ENCODE measurements around the gene HPN.

HPN gene

GRCh38 chr19:35061583-35062373 lies 20.3 kb downstream of the HPN start:
- no peak for DNase-seq (ENCODE audit: low read depth in 3 of 3)

- no peak for DNase-seq (ENCODE audit: low read depth in 3 of 3)
Measured at GRCh38 chr19:35062942-35063341, 21.4 kb downstream of the HPN start.

GRCh38 chr19:35063940-35064818 lies 22.7 kb downstream of the HPN start:
- no peak for DNase-seq (ENCODE audit: low read depth in 3 of 3)

GRCh38 chr19:35065574-35065973 lies 24.1 kb downstream of the HPN start:
- DNase-seq (ENCODE audit: low read depth in 3 of 3) = no peak

- no peak for DNase-seq (ENCODE audit: low read depth in 3 of 3)
Measured at GRCh38 chr19:35066121-35066520, 24.6 kb downstream of the HPN start.

- DNase-seq (ENCODE audit: low read depth in 3 of 3) = peak; percentile 78 to 92 (median 85)
Measured at GRCh38 chr19:35066691-35067563, 25.4 kb downstream of the HPN start.

- no peak for DNase-seq (ENCODE audit: low read depth in 3 of 3)
Measured at GRCh38 chr19:35068941-35069634, 27.6 kb downstream of the HPN start.

GRCh38 chr19:35069696-35070095 lies 28.2 kb downstream of the HPN start:
- DNase-seq (ENCODE audit: low read depth in 3 of 3) = no peak

GRCh38 chr19:35070471-35070870 lies 28.9 kb downstream of the HPN start:
- no peak for DNase-seq (ENCODE audit: low read depth in 3 of 3)

GRCh38 chr19:35073516-35073915 lies 32.0 kb downstream of the HPN start:
- no peak for DNase-seq (ENCODE audit: low read depth in 3 of 3)

- no peak for DNase-seq (ENCODE audit: low read depth in 3 of 3)
Measured at GRCh38 chr19:35073941-35074340, 32.4 kb downstream of the HPN start.

GRCh38 chr19:35074426-35075201 lies 33.1 kb downstream of the HPN start:
- DNase-seq (ENCODE audit: low read depth in 3 of 3) = no peak

- DNase-seq (ENCODE audit: low read depth in 3 of 3) = no peak
Measured at GRCh38 chr19:35075202-35076025, 33.9 kb downstream of the HPN start.

GRCh38 chr19:35076026-35076370 lies 34.5 kb downstream of the HPN start:
- no peak for DNase-seq (ENCODE audit: low read depth in 3 of 3)

- DNase-seq (ENCODE audit: low read depth in 3 of 3) = no peak
Measured at GRCh38 chr19:35076657-35077056, 35.1 kb downstream of the HPN start.

- no peak for DNase-seq (ENCODE audit: low read depth in 3 of 3)
Measured at GRCh38 chr19:35077411-35078223, 36.1 kb downstream of the HPN start.

- no peak for DNase-seq (ENCODE audit: low read depth in 3 of 3)
Measured at GRCh38 chr19:35079826-35080225, 38.3 kb downstream of the HPN start.

- no peak for DNase-seq (ENCODE audit: low read depth in 3 of 3)
Measured at GRCh38 chr19:35080613-35081170, 39.2 kb downstream of the HPN start.

GRCh38 chr19:35081201-35081600 lies 39.7 kb downstream of the HPN start:
- DNase-seq (ENCODE audit: low read depth in 3 of 3) = no peak
